Measurements from ENCODE around the gene HBE1.
"Not testable (repeated sequence)": the region's sequence is repeated elsewhere in the genome, so short reads cannot be mapped to it uniquely, and the experiment has no call there.

Gene HBE1

DNA sequence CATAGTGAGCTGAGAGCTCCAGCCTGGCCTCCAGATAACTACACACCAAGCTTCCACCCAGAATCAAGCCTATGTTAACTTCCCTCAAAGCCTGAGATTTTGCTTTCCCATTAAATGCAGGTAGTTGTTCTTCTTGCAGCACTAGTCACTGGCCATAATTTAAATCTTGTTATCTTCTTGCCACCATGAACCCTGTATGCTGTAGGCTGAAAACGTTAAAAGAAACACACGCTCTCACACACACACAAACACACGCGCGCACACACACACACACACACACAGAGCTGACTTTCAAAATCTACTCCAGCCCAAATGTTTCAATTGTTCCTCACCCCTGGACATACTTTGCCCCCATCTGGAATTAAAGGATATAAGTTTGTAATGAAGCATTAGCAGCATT is 16.3 kb downstream of the HBE1 start:
- not testable (repeated sequence) for DNase-seq (ENCODE audit: low read depth in 2 of 2)

DNA sequence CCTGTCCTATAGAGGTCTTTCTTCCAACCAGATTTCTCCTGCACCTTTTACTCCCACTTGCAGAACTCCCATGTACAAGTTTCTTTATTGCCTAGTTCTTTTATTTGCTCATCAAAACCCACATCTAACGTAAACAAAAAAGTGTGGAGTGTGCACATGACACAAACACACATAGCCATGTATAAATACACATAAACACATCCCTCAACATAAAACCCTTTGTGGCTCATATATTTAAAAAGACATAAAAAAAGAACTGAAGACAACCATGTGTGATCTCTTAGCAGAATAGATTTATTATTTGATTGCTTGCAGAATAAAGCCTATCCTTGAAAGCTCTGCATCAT is 16.9 kb downstream of the HBE1 start:
- no peak for DNase-seq (ENCODE audit: low read depth in 2 of 2)

GRCh38 chr11:5252192-5252918 is 17.4 kb downstream of the HBE1 start:
- no peak for DNase-seq (ENCODE audit: low read depth in 2 of 2)

- DNase-seq (ENCODE audit: low read depth in 2 of 2): no peak
Observed at GRCh38 chr11:5251746-5252145, 18.0 kb downstream of the HBE1 start.

- DNase-seq (ENCODE audit: low read depth in 2 of 2): no peak
Observed at GRCh38 chr11:5250543-5251204, 19.1 kb downstream of the HBE1 start.

- not testable (repeated sequence) for DNase-seq (ENCODE audit: low read depth in 2 of 2)
Observed at GRCh38 chr11:5249807-5250396, 19.8 kb downstream of the HBE1 start, which contains the start of gene HBG1. Gene HBG1 (minus strand): TSS chr11:5249857. CDS start chr11:5249804, 53 bp downstream.

DNA sequence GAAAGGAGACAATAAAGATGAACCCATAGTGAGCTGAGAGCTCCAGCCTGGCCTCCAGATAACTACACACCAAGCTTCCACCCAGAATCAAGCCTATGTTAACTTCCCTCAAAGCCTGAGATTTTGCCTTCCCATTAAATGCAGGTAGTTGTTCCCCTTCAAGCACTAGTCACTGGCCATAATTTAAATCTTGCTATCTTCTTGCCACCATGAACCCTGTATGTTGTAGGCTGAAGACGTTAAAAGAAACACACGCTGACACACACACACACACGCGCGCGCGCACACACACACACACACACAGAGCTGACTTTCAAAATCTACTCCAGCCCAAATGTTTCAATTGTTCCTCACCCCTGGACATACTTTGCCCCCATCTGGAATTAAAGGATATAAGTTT is 21.2 kb downstream of the HBE1 start:
- not testable (repeated sequence) for DNase-seq (ENCODE audit: low read depth in 2 of 2)

DNA sequence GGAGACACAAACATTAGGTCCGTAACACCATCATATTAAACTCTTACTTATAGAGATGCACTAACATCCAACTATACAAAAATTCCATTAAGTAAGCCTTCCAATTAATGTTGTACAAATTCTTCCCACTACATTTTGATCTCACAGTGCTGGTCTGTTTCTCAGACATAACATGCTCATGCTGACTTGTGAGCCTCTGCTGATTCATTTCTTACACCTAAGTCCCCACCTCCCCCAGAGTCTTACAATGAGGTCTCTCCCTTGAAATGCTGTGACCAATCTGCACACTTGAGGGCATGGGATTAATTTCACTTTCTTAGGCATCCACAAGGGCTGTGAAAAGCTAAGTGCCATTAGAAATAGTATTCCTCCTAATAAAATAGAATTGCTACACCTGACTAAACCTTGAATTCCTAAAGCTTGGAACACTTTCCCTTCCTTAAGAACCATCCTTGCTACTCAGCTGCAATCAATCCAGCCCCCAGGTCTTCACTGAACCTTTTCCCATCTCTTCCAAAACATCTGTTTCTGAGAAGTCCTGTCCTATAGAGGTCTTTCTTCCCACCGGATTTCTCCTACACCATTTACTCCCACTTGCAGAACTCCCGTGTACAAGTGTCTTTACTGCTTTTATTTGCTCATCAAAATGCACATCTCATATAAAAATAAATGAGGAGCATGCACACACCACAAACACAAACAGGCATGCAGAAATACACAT is 22.1 kb downstream of the HBE1 start:
- DNase-seq (ENCODE audit: low read depth in 2 of 2): no peak

- DNase-seq (ENCODE audit: low read depth in 2 of 2): no peak
Observed at GRCh38 chr11:5246772-5247471, 22.8 kb downstream of the HBE1 start.

DNA sequence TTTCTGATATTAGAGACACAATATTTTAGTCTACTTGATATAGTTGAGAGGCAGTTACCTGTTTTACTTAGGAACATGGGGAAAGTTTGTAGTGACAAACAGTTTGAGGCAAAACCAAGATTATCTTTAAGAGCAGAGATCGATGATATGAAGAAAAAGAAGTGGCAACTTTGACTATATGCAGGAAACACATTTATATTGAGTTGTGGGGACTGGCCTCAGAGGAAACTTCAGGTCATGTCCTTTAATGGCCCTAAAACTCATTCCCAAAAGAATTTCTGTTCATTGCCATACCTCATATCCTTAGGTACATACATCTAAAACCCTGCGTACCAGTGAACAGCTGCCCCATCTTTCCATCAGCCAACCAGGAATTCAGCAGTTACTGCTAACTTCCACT is 24.6 kb downstream of the HBE1 start:
- no peak for DNase-seq (ENCODE audit: low read depth in 2 of 2)

GRCh38 chr11:5243816-5244180 is 25.9 kb downstream of the HBE1 start:
- no peak for DNase-seq (ENCODE audit: low read depth in 2 of 2)

DNA sequence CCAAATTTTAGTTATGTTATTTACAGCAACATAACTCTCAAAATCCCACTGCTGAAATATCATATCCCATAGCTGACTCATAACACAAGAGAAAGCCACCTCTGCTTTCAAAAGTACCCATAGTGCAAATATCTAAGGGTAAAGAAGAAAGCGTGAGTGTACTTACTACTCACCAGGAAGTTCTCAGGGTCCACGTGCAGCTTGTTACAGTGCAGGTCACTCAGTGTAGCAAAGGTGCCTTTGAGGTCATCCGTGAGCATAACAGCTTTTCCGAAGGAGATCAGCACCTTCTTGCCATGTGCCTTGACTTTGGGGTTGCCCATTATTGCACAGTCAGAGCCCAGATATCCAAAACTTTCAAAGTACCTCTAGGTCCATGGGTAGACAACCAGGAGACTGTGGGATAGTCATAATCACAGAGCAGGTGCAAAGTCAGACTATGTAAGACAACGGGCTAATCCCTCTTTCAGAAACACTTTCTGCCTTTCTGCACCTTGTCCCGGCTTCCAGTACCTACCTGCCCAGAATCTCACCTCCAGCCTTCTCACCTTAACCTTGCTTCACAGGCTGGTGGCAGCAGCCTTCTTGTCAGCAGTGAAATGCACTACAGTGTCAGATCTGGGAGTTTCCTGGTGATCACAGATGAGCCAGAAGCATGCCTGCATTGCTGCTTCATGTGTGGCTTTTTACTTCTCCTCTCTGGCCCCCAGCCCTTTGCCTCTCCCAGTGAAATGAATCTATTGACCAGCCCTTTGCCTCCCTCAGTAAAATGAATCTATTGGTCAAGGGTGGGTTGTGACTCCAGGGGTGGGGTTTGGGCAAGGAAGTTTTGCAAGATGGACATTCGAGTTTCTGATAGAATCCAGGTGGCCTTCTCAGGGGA is 26.6 kb downstream of the HBE1 start:
- DNase-seq (ENCODE audit: low read depth in 2 of 2): no peak

- no peak for DNase-seq (ENCODE audit: low read depth in 2 of 2)
Observed at GRCh38 chr11:5242208-5242607, 27.5 kb downstream of the HBE1 start.

DNA sequence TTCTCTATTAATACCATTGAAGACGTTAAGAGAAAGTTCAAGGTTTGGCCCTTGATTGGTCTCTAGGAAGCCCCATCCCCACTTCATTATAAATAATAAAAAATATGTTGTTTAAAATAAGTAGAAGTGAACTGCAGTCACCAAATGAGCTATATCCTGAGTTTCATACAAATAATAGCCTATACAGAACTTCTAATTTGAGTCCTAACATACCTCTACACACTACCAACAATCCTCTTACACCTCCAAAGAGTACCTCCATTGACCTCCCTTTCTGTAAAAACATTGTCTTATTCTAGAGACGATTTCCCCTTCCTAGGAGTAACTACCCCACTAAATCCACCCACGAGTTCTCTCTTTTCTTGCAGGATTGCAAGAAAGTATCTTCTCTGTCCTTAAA is 28.3 kb downstream of the HBE1 start:
- no peak for DNase-seq (ENCODE audit: low read depth in 2 of 2)

GRCh38 chr11:5240458-5240857 is 29.3 kb downstream of the HBE1 start:
- no peak for DNase-seq (ENCODE audit: low read depth in 2 of 2)

DNA sequence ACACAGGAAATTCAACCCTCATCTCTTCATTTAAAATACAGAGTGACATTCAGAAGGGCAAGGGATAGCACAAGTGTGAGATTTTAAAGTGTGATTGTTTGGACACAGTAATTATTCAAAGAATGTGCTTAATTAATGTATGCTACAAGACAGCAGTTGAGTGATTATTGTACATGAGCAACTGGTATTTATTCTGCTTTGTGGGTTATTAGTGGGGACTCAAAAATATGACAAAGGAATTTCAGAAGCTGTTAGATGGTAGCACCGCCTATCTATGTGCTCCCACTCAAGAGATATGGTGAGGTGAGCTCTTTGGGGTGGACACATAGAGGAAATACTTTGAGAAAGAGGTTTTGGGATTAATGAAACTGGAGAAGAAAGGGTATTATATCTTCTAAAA is 29.7 kb downstream of the HBE1 start:
- DNase-seq (ENCODE audit: low read depth in 2 of 2): no peak

- no peak for DNase-seq (ENCODE audit: low read depth in 2 of 2)
Observed at GRCh38 chr11:5239046-5239445, 30.7 kb downstream of the HBE1 start.

GRCh38 chr11:5238486-5238885 is 31.3 kb downstream of the HBE1 start:
- no peak for DNase-seq (ENCODE audit: low read depth in 2 of 2)

- DNase-seq (ENCODE audit: low read depth in 2 of 2): no peak
Observed at GRCh38 chr11:5237420-5237819, 32.3 kb downstream of the HBE1 start.

- no peak for DNase-seq (ENCODE audit: low read depth in 2 of 2)
Observed at GRCh38 chr11:5235364-5236095, 34.2 kb downstream of the HBE1 start.
